Sciatic nerve (tissue), 2 donors: ENCODE measurements around the gene KRTAP12-1. TPM values are rescaled to one million over a fixed set of nuclear protein-coding genes. Genes with fewer than 3 reads are reported as not detected.
"Not testable (repeated sequence)": the region's sequence is repeated elsewhere in the genome, so short reads cannot be mapped to it uniquely, and the experiment has no call there.

ENCODE experiments used
- ATAC-seq: fragments of 200-7000 bp; cut with Tn5 transposase; one replicate; pipeline ENCODE4 v1.9.1; 2020; ENCODE audit warnings: mild to moderate bottlenecking, moderate library complexity
- DNase-seq: peaks from one replicate; pipeline ENCODE4 v3.0.0-alpha.2; 2020; ENCODE audit warnings: low spot score
- intact Hi-C: fragments of 100-400 bp; cut with DNase I; formaldehyde crosslinking; loops from one replicate; pipeline ENCODE4 v1.14.2; 2022
- total RNA-seq: library from RNA; stranded (reverse); fragmentation: NEBNext Ultra II Directional; extraction: Animal tissue kit (Norgen Biotek cat#: 25700); gene quantifications from one replicate; pipeline ENCODE4 v1.2.1, GENCODE V29; 2021
- donor health status: DM: no; HTN: no; CAD: no.
- donor health status: DM: no; HTN: no; CAD: no.

KRTAP12-1 gene
- total RNA-seq, 1 donor from 2014 or later: not detected

- no peak for ATAC-seq
- intact Hi-C loops: no loop called here
Observed at GRCh38 chr21:44684077-44684476, 2.1 kb upstream of the KRTAP12-1 start.

GRCh38 chr21:44682580-44683151, 703 bp upstream of the KRTAP12-1 start:
- no peak for ATAC-seq
- peak; percentile 19 for DNase-seq
- intact Hi-C loops: no loop called here

More at GRCh38 chr21:44684077-44684476, 2.1 kb upstream of the KRTAP12-1 start:
- peak; percentile 25 for DNase-seq

- intact Hi-C loops: no loop called here
- peak; percentile 19 for DNase-seq
- no peak for ATAC-seq
Observed at GRCh38 chr21:44681152-44681551, 811 bp downstream of the KRTAP12-1 start.

GRCh38 chr21:44677881-44678280, 4.1 kb downstream of the KRTAP12-1 start:
- no peak for ATAC-seq
- intact Hi-C loops: no loop called here
- DNase-seq: peak; percentile 23

GRCh38 chr21:44671911-44672310, 10.1 kb downstream of the KRTAP12-1 start:
- intact Hi-C loops: no loop called here
- DNase-seq: no peak
- ATAC-seq: no peak

- intact Hi-C loops: no loop called here
- ATAC-seq (no peak), DNase-seq (peak; percentile 23)
Observed at GRCh38 chr21:44670642-44671432, 11.1 kb downstream of the KRTAP12-1 start.

GRCh38 chr21:44667612-44668011, 14.4 kb downstream of the KRTAP12-1 start:
- ATAC-seq (no peak), DNase-seq (no peak)
- intact Hi-C loops: no loop called here

- intact Hi-C loops: no loop called here
- no peak for ATAC-seq
- peak; percentile 17 for DNase-seq
Observed at GRCh38 chr21:44666401-44667320, 15.3 kb downstream of the KRTAP12-1 start, which contains the start of gene KRTAP12-2. Gene KRTAP12-2 (minus strand): TSS chr21:44666927. CDS start chr21:44666886, 41 bp downstream.

GRCh38 chr21:44664691-44665090, 17.3 kb downstream of the KRTAP12-1 start:
- ATAC-seq: no peak
- peak; percentile 19 for DNase-seq
- intact Hi-C loops: no loop called here

GRCh38 chr21:44661567-44661966, 20.4 kb downstream of the KRTAP12-1 start:
- DNase-seq: peak; percentile 15
- ATAC-seq, intact Hi-C loops: not testable (repeated sequence)

- ATAC-seq (no peak), DNase-seq (peak; percentile 17)
- intact Hi-C loops: no loop called here
Observed at GRCh38 chr21:44658913-44659595, 22.9 kb downstream of the KRTAP12-1 start.

GRCh38 chr21:44658541-44658910, 23.4 kb downstream of the KRTAP12-1 start:
- ATAC-seq (no peak), DNase-seq (no peak)
- intact Hi-C loops: no loop called here

GRCh38 chr21:44657635-44658540, 24.1 kb downstream of the KRTAP12-1 start, which contains the start of gene KRTAP12-3:
Gene KRTAP12-3 (plus strand): TSS chr21:44657932. CDS start chr21:44657980, 48 bp downstream.
- intact Hi-C loops: no loop called here
- ATAC-seq (peak; percentile 15), DNase-seq (peak; percentile 36)

GRCh38 chr21:44656868-44657267, 25.1 kb downstream of the KRTAP12-1 start:
- intact Hi-C loops: no loop called here
- no peak for ATAC-seq
- peak; percentile 36 for DNase-seq

GRCh38 chr21:44654576-44655175, 27.3 kb downstream of the KRTAP12-1 start, which contains the start of gene KRTAP12-4:
Gene KRTAP12-4 (minus strand): TSS chr21:44654659. CDS start chr21:44654614, 45 bp downstream.
- no peak for ATAC-seq
- peak; percentile 12 for DNase-seq
- intact Hi-C loops: no loop called here

GRCh38 chr21:44653656-44654575, 28.0 kb downstream of the KRTAP12-1 start:
- ATAC-seq (no peak), DNase-seq (peak; percentile 43)
- intact Hi-C loops: no loop called here
